ENCODE results near the gene KIF26B. TPM values are rescaled to one million over a fixed set of nuclear protein-coding genes. Genes with fewer than 3 reads are reported as not detected.

KIF26B gene
- total and polyA plus RNA-seq, 2 experiments from 2014 or later: 0.03 to 0.76 TPM

DNA sequence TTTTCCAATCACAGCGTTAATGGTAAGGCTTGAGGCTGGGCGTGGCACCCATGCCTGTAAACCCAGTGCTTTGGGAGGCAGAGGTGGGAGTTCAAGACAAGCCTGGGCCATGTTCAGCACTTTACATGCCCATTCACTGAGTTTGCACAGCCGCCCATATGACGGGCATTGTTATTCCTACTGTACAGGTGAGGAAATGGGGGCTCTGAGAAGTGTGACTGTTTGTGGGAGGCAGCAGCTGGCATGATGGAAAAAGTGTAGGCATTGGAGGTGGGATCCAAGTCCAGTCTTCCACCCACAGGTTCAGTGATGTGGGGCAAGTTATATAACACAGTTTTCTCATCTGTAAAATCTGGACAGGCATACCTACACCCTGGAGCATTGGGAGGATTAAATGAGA, 445.9 kb downstream of the KIF26B start:
- Histone ChIP-seq H3K79me2 (replicated peaks; ENCODE audit: insufficient read depth) (no peaks in the 10 kb centered on the region), H3K36me3 (ENCODE audit: insufficient read depth) (no peaks in the 10 kb centered on the region), H2AFZ (no peak overlapping the region), H3F3A (replicated peaks; ENCODE audit: low read depth) (no peaks in the 10 kb centered on the region), H3K4me1 (ENCODE audit: insufficient read depth) (no peaks in the 10 kb centered on the region), H3K27me3 (ENCODE audit: insufficient read depth) (no peaks in the 10 kb centered on the region), H3K4me3 (no peak overlapping the region), H4K20me1 (replicated peaks; ENCODE audit: insufficient read depth) (no peaks in the 10 kb centered on the region), H3K4me2 (no peak overlapping the region), H3K27ac (ENCODE audit: low read depth) (no peak overlapping the region), H3K9me2 (ENCODE audit: insufficient read depth) (no peaks in the 10 kb centered on the region; the same call in 1 of the 2 replicates)
- Mint-ChIP-seq H3K36me3 (ENCODE audit: low read depth) (no peaks in the 10 kb centered on the region), H3K4me1 (peaks cover 3% of the 10 kb centered on the region; the same call in 2 of the 3 replicates), H3K9me3 (no peaks in the 10 kb centered on the region), H3K27me3 (ENCODE audit: insufficient read depth, low read depth, poor library complexity) (peaks cover 2% of the 10 kb centered on the region), H3K4me3 (no peak overlapping the region), H3K27ac (no peak overlapping the region)
- TF ChIP-seq STAT1 (IDR thresholded peaks at IDR 0.05; ENCODE audit: unreplicated experiment) (no peak), ZNF114 (CRISPR knock-in tag; IDR thresholded peaks at IDR 0.05) (no peak), EZH2 (IDR thresholded peaks at IDR 0.05; ENCODE audit: low read depth, unreplicated experiment) (no peak), POLR2AphosphoS5 (IDR thresholded peaks at IDR 0.05; ENCODE audit: low read depth) (no peak), CREB1 (CRISPR knock-in tag; IDR thresholded peaks at IDR 0.05; ENCODE audit: low read depth) (no peak), NANOG (IDR thresholded peaks at IDR 0.05; ENCODE audit: borderline replicate concordance) (no peak), JUNB (IDR thresholded peaks at IDR 0.05; ENCODE audit: unreplicated experiment) (no peak), ZNF331 (CRISPR knock-in tag; IDR thresholded peaks at IDR 0.05; ENCODE audit: low read depth) (no peak), EZH2phosphoT487 (IDR thresholded peaks at IDR 0.05; ENCODE audit: unreplicated experiment) (no peak)
- TF ChIP-seq, protein P1, sequence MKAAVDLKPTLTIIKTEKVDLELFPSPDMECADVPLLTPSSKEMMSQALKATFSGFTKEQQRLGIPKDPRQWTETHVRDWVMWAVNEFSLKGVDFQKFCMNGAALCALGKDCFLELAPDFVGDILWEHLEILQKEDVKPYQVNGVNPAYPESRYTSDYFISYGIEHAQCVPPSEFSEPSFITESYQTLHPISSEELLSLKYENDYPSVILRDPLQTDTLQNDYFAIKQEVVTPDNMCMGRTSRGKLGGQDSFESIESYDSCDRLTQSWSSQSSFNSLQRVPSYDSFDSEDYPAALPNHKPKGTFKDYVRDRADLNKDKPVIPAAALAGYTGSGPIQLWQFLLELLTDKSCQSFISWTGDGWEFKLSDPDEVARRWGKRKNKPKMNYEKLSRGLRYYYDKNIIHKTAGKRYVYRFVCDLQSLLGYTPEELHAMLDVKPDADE (IDR thresholded peaks at IDR 0.05): no peak
- TF ChIP-seq, protein P2, sequence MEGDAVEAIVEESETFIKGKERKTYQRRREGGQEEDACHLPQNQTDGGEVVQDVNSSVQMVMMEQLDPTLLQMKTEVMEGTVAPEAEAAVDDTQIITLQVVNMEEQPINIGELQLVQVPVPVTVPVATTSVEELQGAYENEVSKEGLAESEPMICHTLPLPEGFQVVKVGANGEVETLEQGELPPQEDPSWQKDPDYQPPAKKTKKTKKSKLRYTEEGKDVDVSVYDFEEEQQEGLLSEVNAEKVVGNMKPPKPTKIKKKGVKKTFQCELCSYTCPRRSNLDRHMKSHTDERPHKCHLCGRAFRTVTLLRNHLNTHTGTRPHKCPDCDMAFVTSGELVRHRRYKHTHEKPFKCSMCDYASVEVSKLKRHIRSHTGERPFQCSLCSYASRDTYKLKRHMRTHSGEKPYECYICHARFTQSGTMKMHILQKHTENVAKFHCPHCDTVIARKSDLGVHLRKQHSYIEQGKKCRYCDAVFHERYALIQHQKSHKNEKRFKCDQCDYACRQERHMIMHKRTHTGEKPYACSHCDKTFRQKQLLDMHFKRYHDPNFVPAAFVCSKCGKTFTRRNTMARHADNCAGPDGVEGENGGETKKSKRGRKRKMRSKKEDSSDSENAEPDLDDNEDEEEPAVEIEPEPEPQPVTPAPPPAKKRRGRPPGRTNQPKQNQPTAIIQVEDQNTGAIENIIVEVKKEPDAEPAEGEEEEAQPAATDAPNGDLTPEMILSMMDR (conservative IDR thresholded peaks at IDR 0.05; ENCODE audit: low read depth in 2 of 2): no peak
- TF ChIP-seq, protein P3, sequence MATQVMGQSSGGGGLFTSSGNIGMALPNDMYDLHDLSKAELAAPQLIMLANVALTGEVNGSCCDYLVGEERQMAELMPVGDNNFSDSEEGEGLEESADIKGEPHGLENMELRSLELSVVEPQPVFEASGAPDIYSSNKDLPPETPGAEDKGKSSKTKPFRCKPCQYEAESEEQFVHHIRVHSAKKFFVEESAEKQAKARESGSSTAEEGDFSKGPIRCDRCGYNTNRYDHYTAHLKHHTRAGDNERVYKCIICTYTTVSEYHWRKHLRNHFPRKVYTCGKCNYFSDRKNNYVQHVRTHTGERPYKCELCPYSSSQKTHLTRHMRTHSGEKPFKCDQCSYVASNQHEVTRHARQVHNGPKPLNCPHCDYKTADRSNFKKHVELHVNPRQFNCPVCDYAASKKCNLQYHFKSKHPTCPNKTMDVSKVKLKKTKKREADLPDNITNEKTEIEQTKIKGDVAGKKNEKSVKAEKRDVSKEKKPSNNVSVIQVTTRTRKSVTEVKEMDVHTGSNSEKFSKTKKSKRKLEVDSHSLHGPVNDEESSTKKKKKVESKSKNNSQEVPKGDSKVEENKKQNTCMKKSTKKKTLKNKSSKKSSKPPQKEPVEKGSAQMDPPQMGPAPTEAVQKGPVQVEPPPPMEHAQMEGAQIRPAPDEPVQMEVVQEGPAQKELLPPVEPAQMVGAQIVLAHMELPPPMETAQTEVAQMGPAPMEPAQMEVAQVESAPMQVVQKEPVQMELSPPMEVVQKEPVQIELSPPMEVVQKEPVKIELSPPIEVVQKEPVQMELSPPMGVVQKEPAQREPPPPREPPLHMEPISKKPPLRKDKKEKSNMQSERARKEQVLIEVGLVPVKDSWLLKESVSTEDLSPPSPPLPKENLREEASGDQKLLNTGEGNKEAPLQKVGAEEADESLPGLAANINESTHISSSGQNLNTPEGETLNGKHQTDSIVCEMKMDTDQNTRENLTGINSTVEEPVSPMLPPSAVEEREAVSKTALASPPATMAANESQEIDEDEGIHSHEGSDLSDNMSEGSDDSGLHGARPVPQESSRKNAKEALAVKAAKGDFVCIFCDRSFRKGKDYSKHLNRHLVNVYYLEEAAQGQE (IDR thresholded peaks at IDR 0.05; ENCODE audit: unreplicated experiment): no peak
- TF ChIP-seq, protein P4, sequence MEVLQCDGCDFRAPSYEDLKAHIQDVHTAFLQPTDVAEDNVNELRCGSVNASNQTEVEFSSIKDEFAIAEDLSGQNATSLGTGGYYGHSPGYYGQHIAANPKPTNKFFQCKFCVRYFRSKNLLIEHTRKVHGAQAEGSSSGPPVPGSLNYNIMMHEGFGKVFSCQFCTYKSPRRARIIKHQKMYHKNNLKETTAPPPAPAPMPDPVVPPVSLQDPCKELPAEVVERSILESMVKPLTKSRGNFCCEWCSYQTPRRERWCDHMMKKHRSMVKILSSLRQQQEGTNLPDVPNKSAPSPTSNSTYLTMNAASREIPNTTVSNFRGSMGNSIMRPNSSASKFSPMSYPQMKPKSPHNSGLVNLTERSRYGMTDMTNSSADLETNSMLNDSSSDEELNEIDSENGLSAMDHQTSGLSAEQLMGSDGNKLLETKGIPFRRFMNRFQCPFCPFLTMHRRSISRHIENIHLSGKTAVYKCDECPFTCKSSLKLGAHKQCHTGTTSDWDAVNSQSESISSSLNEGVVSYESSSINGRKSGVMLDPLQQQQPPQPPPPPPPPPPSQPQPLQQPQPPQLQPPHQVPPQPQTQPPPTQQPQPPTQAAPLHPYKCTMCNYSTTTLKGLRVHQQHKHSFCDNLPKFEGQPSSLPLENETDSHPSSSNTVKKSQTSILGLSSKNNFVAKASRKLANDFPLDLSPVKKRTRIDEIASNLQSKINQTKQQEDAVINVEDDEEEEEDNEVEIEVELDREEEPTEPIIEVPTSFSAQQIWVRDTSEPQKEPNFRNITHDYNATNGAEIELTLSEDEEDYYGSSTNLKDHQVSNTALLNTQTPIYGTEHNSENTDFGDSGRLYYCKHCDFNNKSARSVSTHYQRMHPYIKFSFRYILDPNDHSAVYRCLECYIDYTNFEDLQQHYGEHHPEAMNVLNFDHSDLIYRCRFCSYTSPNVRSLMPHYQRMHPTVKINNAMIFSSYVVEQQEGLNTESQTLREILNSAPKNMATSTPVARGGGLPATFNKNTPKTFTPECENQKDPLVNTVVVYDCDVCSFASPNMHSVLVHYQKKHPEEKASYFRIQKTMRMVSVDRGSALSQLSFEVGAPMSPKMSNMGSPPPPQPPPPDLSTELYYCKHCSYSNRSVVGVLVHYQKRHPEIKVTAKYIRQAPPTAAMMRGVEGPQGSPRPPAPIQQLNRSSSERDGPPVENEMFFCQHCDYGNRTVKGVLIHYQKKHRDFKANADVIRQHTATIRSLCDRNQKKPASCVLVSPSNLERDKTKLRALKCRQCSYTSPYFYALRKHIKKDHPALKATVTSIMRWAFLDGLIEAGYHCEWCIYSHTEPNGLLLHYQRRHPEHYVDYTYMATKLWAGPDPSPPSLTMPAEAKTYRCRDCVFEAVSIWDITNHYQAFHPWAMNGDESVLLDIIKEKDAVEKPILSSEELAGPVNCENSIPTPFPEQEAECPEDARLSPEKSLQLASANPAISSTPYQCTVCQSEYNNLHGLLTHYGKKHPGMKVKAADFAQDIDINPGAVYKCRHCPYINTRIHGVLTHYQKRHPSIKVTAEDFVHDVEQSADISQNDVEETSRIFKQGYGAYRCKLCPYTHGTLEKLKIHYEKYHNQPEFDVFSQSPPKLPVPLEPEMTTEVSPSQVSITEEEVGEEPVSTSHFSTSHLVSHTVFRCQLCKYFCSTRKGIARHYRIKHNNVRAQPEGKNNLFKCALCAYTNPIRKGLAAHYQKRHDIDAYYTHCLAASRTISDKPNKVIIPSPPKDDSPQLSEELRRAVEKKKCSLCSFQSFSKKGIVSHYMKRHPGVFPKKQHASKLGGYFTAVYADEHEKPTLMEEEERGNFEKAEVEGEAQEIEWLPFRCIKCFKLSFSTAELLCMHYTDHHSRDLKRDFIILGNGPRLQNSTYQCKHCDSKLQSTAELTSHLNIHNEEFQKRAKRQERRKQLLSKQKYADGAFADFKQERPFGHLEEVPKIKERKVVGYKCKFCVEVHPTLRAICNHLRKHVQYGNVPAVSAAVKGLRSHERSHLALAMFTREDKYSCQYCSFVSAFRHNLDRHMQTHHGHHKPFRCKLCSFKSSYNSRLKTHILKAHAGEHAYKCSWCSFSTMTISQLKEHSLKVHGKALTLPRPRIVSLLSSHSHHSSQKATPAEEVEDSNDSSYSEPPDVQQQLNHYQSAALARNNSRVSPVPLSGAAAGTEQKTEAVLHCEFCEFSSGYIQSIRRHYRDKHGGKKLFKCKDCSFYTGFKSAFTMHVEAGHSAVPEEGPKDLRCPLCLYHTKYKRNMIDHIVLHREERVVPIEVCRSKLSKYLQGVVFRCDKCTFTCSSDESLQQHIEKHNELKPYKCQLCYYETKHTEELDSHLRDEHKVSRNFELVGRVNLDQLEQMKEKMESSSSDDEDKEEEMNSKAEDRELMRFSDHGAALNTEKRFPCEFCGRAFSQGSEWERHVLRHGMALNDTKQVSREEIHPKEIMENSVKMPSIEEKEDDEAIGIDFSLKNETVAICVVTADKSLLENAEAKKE (CRISPR knock-in tag; IDR thresholded peaks at IDR 0.05): no peak
- ATAC-seq: no peak
- DNase-seq (ENCODE audit: low spot score): no peak
